HG02938 (cell line): ENCODE results near the gene BLTP3A.
"Not testable (repeated sequence)": the region's sequence is repeated elsewhere in the genome, so short reads cannot be mapped to it uniquely, and the experiment has no call there.

Experiments used
- ATAC-seq: cut with Tn5 transposase; IDR thresholded peaks from one replicate; pipeline ENCODE4 v1.9.1; 2021; ENCODE audit warnings: mild to moderate bottlenecking, moderate library complexity; ENCODE audit not compliant: unreplicated experiment

Gene BLTP3A, protein sequence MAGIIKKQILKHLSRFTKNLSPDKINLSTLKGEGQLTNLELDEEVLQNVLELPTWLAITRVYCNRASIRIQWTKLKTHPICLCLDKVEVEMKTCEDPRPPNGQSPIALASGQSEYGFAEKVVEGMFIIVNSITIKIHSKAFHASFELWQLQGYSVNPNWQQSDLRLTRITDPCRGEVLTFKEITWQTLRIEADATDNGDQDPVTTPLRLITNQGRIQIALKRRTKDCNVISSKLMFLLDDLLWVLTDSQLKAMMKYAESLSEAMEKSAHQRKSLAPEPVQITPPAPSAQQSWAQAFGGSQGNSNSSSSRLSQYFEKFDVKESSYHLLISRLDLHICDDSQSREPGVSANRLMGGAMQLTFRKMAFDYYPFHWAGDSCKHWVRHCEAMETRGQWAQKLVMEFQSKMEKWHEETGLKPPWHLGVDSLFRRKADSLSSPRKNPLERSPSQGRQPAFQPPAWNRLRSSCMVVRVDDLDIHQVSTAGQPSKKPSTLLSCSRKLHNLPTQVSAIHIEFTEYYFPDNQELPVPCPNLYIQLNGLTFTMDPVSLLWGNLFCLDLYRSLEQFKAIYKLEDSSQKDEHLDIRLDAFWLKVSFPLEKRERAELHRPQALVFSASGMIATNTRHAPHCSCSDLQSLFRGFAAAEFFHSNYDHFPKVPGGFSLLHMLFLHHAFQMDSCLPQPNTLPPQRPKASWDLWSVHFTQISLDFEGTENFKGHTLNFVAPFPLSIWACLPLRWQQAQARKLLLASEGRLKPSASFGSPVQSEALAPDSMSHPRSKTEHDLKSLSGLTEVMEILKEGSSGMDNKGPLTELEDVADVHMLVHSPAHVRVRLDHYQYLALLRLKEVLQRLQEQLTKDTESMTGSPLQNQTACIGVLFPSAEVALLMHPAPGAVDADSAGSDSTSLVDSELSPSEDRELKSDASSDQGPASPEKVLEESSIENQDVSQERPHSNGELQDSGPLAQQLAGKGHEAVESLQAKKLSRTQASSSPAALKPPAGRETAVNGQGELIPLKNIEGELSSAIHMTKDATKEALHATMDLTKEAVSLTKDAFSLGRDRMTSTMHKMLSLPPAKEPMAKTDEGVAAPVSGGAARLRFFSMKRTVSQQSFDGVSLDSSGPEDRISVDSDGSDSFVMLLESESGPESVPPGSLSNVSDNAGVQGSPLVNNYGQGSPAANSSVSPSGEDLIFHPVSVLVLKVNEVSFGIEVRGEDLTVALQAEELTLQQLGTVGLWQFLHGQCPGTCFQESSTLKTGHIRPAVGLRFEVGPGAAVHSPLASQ (N-terminal part only)

DNA sequence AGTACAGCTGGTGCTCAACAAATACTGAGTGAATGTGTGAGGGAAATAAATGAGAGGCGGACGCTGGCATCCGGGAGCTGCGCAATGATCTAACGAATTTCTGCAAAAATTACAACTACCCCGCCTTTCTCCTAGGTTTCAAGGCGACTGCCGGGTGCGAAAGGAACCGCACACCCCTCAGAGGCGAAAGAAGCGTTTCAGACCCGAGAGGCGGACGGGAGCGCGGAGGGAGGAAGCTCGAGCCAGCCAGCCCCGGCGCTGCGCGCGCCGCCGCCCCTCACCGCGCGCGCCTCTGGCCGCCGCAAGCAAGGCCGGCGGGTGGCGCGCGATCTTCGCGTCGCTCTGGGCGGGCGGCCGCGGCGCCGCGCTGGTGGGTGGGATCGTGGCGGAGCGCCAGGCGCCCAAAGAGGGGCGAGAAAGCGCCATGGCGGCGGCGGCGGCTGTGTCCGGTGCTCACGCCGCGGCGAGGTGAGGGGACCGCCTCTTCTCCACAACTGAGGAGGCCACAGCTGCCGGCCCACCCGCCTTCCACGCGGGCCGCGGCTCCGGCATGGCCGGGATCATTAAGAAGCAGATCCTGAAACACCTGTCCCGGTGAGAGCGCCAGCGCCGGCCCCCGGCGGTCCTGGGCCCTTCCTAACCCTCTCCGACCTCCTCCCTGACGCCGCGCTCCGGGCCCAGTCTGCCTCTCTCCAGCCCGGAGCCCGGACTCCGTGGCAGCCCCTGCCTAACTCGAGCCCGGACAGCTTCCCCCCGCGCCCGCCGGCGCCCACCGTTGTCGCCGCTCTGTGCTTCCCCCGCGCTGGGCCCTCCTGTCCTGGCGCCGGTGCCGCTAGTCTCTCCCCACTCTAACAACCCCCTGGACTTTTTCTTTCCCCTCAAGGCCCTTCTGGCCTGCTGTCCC, at the start of gene BLTP3A:
Gene BLTP3A, plus strand, starts transcription at position 383 of the 904 bp plus-strand sequence. Its CDS starts 168 bp downstream, at position 551.
- peak; percentile 64 for ATAC-seq

DNA sequence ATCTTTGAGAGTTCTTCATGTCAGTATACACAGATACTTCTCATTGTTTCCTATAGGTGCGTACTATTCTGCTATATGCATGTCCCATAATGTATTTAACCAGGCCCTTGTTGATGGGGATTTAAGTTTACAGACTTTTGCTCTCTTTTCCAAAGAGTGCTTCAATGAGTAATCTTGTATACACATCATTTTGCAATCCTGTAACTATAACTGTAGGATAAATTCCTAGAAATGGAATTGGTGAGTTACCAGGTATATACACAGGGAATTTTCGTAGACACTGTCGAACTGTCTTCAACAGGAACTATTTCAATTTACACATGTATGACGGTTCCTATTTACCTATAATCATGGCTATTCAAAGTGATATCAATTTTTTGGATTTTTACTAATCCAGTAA, 49.8 kb upstream of the BLTP3A start:
- ATAC-seq, result no peak

- no peak for ATAC-seq
Measured at GRCh38 chr6:34743625-34744293, 48.1 kb upstream of the BLTP3A start.

- not testable (repeated sequence) for ATAC-seq
Measured at GRCh38 chr6:34744294-34744647, 47.6 kb upstream of the BLTP3A start.

GRCh38 chr6:34745277-34746103, 46.4 kb upstream of the BLTP3A start:
- no peak for ATAC-seq

DNA sequence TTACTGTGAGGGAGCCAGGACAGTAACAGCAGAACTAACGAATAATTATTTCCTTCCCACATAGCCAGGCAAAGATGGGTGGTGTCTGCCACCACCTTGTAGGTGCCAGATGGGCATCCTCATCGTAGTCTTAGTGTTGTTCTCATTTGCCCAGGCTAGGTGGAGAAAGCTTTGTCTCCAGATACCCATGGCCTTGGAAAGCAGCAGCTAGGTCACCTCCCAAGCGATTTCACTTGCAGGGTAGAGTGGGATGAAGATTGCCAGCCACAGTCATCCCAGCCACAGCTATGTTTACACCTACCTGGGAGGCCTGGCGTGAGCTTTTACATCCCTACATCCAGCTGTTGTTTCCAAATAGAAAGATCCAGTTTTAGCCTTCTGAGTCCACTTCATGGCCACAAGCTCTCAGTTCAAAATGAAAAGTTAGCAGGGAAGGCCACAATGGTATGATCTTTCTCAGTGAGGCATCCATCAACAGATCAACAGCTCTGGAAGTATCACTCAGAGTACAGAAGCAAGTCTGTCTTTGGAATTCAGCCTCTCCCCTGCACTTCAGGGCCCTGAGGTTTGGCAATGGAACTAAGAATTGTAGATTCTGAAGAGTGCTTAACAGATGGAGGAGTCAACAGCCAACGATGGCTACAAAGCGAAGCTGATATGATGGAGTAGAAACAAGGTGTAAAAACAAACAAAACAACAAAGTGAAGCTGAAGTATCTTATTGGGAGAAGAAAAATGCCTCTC, 45.6 kb upstream of the BLTP3A start:
- no peak for ATAC-seq

GRCh38 chr6:34748757-34749156, 43.1 kb upstream of the BLTP3A start:
- ATAC-seq, result no peak

GRCh38 chr6:34756513-34756856, 35.4 kb upstream of the BLTP3A start:
- ATAC-seq, result not testable (repeated sequence)

DNA sequence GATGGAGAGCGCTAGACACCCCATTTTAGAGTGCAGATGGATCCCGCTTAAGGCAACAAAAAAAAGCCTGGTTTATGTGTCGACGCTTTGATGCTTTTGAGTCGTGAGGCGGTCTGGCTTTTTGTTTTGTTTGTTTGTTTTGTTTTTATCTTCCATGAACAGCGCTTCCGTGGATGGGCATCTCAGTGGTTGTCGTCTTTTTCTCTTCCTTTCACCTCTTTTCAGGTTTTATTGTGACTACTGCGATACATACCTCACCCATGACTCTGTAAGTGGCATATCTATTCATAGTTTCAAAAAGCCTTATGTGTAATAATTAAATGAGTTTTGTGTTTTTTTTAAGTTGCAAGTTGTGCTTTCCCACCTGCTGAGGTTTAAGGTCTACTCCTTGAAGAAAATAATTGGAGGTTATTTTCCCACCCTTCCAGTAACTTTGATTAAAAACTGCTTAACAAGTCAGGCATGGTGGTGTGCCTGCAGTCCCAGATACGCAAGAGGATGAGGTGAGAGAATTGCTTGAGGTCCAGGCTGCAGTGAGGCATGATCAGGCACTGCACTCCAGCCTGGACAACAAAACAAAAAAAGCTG, 34.1 kb upstream of the BLTP3A start:
- no peak for ATAC-seq

- ATAC-seq, result no peak
Measured at GRCh38 chr6:34760108-34760507, 31.8 kb upstream of the BLTP3A start.

GRCh38 chr6:34761681-34762080, 30.2 kb upstream of the BLTP3A start:
- ATAC-seq, result not testable (repeated sequence)

DNA sequence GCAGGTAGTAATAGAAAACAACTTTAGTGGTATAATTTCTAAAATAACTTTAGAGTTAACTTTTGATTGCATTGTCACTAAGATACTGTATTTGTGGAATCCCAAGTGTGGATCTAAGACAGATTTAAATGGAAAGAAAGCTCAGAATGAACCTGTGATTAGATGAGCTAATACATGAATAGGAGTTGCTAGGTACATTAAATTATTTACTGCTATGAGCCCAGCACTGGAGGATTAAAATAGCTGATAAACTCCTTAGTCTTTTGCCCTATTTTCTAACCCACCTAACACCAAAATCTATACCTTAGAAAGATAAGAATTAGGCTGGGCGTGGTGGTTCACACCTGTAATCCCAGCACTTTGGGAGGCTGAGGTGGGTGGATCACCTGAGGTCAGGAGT, 23.7 kb upstream of the BLTP3A start:
- no peak for ATAC-seq

DNA sequence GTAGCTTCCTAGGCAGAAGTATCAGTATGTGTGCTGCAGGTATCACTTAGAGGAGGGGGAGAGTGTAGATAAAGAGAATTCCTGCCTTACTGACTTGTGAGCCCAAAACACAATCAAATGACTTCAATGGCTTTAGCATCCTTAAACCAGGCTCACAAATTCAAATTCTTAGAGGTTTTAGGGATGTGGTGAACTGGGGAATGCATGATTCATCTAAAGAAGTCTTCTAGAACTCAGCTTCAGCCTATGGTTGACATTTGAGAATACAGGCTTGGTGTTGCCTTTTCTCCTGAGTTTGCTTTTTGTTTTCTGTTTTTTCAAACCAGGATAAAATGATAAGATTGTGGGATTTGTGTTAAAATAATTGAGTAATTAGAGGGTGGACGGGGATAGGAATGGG, 20.2 kb upstream of the BLTP3A start:
- no peak for ATAC-seq

DNA sequence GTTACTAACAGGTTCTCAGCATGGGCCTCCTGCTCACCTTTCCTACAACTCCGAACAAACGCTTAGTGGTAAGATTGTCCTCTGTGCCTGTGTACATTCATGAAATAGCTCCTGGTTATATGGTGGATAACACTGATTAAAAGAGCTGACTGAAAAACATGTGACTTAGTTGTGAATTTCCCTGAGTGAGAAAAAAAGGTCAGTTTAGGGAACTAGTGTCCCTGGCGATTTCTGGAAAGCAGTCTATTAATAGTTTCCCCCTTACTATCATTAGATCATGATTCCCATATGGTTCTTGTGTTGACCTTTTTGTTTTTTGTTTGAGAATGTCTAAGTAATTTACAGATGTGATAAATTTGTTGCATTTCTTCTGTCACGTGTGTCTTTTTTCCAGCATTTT, 18.9 kb upstream of the BLTP3A start:
- no peak for ATAC-seq

DNA sequence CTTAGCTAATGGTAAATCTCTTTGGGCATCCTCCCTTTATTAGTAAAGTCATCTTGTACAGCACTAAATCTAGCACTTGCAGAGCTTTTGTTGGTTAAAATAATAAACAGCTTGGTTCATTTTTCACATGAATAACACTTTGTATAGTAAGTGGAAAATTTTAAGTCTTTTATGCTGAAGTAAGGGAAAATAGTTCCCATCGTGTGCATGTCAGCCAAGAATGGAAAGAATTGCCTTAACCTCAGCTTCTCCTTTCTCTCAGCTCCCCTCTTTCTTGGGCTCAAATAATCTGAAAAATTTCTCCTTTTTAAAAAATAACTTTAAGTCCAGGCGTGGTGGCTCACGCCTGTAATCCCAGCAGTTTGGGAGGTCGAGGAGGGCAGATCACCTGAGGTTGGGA, 18.0 kb upstream of the BLTP3A start:
- ATAC-seq, result no peak

GRCh38 chr6:34774967-34775366, 16.9 kb upstream of the BLTP3A start:
- no peak for ATAC-seq

GRCh38 chr6:34785375-34785774, 6.5 kb upstream of the BLTP3A start:
- not testable (repeated sequence) for ATAC-seq

DNA sequence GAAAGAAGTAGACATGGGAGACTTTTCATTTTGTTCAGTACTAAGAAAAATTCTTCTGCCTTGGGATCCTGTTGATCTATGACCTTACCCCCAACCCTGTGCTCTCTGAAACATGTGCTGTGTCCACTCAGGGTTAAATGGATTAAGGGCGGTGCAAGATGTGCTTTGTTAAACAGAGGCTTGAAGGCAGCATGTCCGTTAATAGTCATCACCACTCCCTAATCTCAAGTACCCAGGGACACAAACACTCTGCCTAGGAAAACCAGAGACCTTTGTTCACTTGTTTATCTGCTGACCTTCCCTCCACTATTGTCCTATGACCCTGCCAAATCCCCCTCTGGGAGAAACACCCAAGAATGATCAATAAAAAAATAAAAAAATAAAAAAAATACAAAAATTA, 4.7 kb upstream of the BLTP3A start:
- ATAC-seq, result not testable (repeated sequence)
